ENCODE results near the gene FYB2.

Gene FYB2

DNA sequence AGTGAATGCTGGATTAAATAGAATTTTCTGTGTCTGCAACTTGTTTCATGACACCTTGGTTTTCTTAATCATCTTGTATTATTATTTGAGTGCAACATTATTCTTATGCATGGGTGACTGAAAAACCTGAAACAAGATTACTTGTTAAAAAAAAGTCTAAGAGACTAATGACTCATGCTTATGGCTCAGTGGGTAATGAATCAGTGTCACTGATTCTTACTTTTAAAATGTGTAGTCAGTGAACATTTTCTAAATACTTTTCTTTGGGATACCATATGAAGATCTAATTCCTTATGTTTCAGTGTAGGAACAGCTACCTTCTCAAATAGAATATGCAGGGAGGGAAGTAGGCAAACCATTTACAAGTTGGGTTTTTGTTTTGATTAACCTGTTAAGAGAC lies 108.6 kb downstream of the FYB2 start:
- no peak for DNase-seq (ENCODE audit: low spot score)

DNA sequence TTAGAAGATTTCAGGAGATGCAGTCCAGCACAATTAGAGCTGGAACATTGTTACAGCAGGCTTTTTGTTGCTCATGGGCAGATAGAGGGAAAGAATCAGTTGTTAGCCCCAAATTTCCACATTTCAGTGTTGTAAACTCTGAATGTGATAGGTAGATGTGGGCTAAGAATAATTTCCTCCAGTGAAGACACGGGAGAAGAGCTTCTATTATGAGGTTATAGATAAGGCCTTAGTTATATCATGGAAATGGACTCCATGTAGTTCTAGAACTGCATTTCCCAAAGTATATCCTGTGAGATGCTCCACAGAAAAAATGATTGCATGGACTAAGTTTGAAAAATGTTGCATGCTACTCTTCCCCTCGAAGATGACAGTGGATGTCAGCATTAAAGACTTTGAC lies 109.2 kb downstream of the FYB2 start:
- no peak for DNase-seq (ENCODE audit: low spot score)

DNA sequence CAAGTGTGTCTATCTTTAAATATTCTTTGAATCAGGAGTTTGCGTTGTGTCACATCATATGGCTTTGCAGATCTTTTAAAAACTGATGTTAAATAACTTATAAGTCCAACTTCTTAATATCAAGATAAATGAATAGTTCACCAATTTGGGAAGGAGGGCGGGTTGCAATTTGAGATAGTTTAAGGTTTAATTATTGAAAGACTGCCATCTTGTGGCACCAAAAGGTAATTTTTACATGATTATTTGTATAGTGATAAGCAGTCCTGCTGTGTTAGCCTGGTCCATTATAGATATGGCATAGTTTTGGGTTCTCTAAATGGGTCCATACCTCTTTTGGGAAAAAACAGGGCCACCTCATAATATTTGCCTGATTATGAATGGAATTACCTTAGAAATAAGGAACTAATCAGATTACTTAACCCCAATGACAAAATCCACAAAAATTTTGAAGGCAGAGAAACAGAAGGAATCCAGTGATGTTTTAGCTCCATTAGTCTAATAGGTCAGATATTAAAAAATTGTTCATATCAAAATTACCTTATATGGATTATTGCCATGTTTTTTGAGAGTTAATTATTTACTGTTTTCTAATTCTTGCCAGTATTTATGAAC lies 109.8 kb downstream of the FYB2 start:
- DNase-seq (ENCODE audit: low spot score): peak; percentile 78

DNA sequence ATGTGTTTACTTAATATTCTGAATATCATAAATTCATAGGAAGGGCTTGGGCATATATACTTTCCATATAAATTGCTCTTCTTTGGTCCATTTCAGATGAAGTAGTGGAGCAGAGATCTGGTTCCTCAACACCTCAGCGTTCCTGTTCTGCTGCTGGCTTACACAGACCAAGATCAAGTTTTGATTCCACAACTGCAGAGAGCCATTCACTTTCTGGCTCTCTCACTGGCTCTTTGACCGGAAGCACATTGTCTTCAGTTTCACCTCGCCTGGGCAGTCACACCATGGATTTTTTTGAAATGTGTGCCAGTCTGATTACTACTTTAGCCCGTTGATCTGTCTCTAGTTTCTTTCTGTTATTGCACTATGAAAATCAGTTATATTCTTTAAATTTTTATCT lies 111.8 kb downstream of the FYB2 start:
- DNase-seq (ENCODE audit: low spot score): no peak

DNA sequence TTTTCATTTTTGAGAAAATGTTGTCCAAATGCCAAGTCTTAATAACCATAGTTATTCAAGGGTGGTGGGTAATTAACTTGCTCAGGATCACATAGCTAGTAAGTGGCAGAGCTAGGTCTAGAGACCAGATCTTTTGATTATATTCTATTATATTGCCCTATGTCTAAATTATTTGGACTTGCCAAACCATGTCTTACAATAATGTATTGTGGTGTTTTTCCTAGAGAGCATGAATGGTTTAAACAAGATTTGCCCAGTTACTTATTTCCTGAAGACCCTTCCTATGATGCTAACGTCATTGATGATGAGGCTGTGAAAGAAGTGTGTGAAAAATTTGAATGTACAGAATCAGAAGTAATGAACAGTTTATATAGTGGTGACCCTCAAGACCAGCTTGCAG lies 115.5 kb downstream of the FYB2 start:
- no peak for DNase-seq (ENCODE audit: low spot score)

DNA sequence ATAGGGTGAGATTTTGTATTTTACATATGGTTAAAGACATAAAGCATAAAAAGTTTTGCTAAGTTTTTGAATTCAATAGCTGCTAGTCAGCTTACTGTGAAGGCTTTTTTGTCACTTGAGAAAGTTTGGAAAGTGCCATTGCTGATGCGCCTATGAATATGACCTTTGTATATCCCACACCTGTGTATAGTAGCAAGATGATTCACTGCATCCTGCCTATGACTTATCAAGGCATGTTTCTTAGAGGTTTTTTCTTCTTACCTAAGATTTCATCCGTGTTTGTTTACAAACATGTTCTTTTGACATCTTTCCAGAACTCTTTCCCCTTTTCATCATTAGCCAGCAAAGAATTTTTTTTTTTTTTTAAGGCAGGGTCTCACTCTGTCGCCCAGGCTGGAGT lies 122.5 kb downstream of the FYB2 start:
- no peak for DNase-seq (ENCODE audit: low spot score)

DNA sequence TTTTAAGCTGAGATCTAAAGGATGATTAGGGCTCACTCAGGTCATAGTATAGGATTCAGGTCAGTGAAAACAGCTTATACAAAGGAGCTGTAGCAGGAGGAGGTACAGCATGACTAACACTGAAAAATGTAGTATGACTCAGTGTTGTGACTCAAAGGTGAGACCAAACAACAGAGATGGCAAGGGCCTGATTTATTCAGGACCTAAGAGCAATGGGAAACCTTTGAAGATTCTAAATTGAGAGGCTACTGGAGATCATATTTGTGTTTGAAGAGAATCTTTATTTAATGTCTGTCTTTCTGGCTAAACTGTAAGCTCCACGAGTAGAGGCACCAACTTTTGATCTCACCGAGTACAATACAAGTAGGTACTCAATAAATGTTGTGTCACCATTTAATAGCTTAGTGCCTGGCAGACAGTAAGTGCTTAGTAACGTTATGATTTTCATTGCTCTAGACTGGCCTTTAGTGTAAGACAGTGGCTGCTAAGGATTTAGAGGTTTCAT lies 130.6 kb downstream of the FYB2 start:
- DNase-seq (ENCODE audit: low spot score): peak; percentile 30

DNA sequence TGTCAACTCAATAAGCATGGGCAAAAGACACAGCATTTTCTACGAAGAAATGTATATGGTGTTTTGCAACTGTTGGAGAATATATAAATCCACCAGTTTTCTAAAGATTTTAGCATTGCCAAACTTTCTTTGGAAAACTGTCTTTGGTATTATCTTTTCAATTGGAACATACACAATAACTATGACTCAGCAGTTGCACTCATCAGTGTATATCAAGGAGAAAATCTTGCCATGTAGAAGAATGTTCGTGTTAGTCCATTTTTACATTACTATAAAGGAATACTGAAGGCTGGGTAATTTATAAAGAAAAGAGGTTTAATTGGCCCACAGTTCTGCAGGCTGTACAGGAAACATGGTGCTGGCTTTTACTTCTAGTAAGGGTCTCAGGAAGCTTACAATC lies 133.0 kb downstream of the FYB2 start:
- DNase-seq (ENCODE audit: low spot score): no peak

DNA sequence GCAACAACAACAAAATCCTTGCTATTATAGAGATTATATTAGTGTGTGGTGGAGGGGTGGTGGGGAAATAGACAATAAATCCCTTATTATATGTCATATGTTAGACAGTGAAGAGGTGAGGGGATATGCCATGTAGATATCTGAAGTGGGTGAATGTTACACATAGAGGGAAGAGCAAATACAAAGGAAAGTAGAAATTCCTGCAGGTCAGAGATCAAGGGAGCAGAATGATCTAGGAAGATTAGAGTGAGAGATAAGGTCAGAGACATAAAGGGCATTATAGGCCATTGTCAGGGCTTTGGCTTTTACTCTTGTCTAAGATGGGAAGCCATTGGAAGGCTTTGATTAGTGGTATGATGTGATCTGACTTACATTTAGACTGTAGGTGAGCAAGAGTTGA lies 135.6 kb downstream of the FYB2 start:
- no peak for DNase-seq (ENCODE audit: low spot score)

DNA sequence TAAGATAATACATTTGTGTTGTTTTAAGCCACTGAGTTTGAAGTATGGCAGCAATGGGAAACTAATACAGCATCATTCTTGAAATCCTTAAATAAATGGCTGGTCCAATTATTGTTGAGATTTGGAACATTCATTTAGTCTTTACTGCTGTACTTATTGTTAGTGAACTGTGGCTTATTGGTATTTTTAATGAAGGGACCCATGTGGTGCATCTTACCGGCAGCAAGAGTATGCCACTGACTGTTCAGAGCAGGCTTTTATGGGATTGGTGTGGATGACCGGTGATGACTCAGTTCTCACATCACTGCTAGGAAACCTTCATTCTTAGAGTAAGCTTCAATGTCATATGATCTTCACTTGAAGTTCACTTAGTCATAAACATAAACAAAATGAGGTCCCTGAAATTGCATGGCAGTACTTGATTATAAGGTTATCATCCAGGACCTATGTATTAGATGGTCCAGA lies 142.6 kb downstream of the FYB2 start:
- no peak for DNase-seq (ENCODE audit: low spot score)

DNA sequence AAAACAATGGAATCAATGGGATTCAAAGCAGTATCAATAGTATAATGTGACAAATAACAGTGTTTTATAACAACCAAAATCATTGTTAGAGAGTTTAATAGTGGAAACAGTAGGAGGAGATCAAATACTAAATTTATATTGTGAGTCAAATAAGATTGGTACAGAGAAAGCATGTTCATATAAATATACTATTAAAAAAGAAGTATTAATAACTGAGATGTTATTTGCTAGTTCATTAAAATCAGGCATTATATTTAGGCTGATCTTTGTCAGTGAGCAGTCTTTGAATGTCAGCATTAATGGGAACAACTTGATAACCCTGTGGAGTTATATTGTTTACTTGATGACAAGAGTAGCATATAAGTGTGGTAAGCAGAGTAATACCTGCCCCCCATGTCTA lies 143.4 kb downstream of the FYB2 start:
- no peak for DNase-seq (ENCODE audit: low spot score)

DNA sequence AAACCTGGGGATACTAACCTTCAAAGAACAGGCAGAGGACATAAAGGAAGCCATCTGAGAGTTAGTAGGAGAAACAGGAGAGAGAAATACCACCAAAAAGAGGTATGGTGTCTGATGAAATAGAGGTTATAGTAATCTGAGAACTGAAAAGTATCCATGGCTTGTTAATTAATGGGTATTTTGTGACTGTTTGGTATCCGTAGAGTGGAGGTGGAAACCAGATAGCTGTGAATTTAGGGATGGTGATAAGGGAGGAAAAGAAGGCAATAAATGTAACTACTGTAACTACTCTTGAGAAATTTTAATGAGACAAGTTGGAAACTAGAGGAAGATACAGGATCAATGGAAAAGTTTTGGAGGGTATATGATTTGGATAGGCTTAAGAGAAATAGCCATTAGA lies 146.6 kb downstream of the FYB2 start:
- no peak for DNase-seq (ENCODE audit: low spot score)

DNA sequence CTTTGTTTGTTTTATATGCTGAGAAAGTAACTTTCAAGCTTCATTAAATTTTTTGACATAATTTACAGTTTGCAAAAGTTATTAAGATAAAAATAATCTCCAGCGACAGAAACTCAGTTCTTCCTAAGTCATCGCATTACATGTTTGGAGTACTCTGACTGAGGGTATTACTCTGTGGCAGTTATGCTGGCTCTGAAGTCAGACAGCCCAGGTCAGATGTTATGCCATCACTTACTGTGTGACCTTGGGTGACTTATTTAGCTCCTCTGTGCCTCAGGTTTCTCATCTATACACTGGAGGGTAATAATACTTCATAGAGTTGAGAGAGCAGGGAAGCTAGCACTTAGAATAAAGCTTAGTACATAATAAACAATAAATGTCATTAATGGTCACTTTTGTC lies 147.7 kb downstream of the FYB2 start:
- DNase-seq (ENCODE audit: low spot score): no peak

DNA sequence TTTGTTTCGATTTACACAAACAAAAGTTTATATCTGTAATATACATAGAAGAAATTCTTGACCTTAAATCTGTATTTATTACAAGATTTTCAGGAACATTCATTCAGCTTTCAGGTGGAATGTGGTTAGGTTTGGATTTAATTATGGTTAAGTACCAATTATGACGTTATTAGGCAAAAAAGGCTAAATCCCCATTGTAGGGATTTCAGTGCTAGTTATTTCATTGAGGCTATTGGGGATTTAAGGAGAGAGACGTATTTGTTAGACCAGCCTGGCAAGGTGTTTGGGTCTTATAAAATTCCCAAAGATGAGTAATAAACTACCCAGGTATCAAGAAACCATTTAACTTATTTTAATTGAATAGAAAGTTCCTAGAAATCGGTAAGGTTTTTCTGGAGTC lies 148.1 kb downstream of the FYB2 start:
- no peak for DNase-seq (ENCODE audit: low spot score)

DNA sequence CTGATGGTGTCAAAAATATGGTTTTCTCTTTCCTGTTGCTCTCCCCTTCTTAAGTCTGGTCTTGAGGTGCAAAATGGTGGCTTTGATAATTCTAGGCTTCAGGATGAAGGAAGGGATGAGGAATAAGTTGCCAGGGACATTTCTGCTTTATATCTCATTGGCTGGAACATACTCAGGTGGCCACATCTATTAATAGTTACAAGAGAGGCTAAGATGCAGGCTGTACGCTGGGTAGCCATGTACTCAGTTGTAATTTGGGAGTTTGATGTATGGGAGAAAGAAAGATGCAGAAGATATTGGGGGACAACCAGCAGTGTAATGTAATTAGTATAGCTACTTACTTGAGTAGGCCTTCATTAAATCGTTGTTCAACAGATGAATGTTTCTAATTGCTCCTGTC lies 148.9 kb downstream of the FYB2 start:
- DNase-seq (ENCODE audit: low spot score): no peak
